ENCODE data around the gene GAS7. TPM values are rescaled to one million over a fixed set of nuclear protein-coding genes. Genes with fewer than 3 reads are reported as not detected.
A peak's percentile ranks its signal among the peaks of the same experiment; 100 is the strongest.

GAS7 gene
- total and polyA plus RNA-seq, 8 donors, result 30.4 to 83.4 (median 40.1) TPM

GRCh38 chr17:10107316-10108165 lies 90.9 kb downstream of the GAS7 start:
- DNase-seq (peak in 2 of 4 donors; percentile 66 to 91), ATAC-seq (peak; percentile 64)
- H3K27me3 ChIP-seq, result peaks cover 0 to 4% of the 10 kb centered on the region in 2 donors
- no peaks in the 10 kb centered on the region for H3K36me3 ChIP-seq
- H3K9me3 ChIP-seq, result no peaks in the 10 kb centered on the region
- TF ChIP-seq CTCF (IDR thresholded peaks at IDR 0.05), result no peak
- H3K4me1 ChIP-seq, result peaks cover 0 to 4% of the 10 kb centered on the region in 2 donors
- H3K4me3 ChIP-seq, result no peak overlapping the region
- peak overlapping the region in 1 of 2 donors; percentile 64 for H3K27ac ChIP-seq
- intact Hi-C loops (cut with DNase I), result no loop called here

- intact Hi-C loops (cut with DNase I), result no loop called here
- no peaks in the 10 kb centered on the region for H3K9me3 ChIP-seq
- DNase-seq (no peak), ATAC-seq (no peak)
- peaks cover 0 to 4% of the 10 kb centered on the region in 2 donors for H3K4me1 ChIP-seq
- H3K4me3 ChIP-seq, result no peak overlapping the region
- H3K36me3 ChIP-seq, result no peaks in the 10 kb centered on the region
- H3K27me3 ChIP-seq, result peaks cover 0 to 4% of the 10 kb centered on the region in 2 donors
- no peak for TF ChIP-seq CTCF (IDR thresholded peaks at IDR 0.05)
- no peak overlapping the region for H3K27ac ChIP-seq
Measured at GRCh38 chr17:10106067-10106466, 92.3 kb downstream of the GAS7 start.

GRCh38 chr17:10105513-10106001 lies 92.8 kb downstream of the GAS7 start:
- Histone ChIP-seq H3K36me3 (no peaks in the 10 kb centered on the region), H3K27ac (no peak overlapping the region), H3K4me3 (no peak overlapping the region), H3K9me3 (no peaks in the 10 kb centered on the region), H3K27me3 (peaks cover 0 to 4% of the 10 kb centered on the region in 2 donors), H3K4me1 (peaks cover 0 to 4% of the 10 kb centered on the region in 2 donors)
- DNase-seq, result peak in 2 of 4 donors; percentile 65 to 85
- ATAC-seq, result peak; percentile 45
- intact Hi-C loops (cut with DNase I), result no loop called here
- TF ChIP-seq CTCF (IDR thresholded peaks at IDR 0.05), result no peak

GRCh38 chr17:10103712-10104111 lies 94.7 kb downstream of the GAS7 start:
- intact Hi-C loops (cut with DNase I), result no loop called here
- no peak for TF ChIP-seq CTCF (IDR thresholded peaks at IDR 0.05)
- no peak for DNase-seq
- Histone ChIP-seq H3K27me3 (peaks cover 0 to 4% of the 10 kb centered on the region in 2 donors), H3K4me1 (peaks cover 0 to 15% of the 10 kb centered on the region in 2 donors), H3K36me3 (no peaks in the 10 kb centered on the region), H3K27ac (no peak overlapping the region), H3K9me3 (no peaks in the 10 kb centered on the region), H3K4me3 (no peak overlapping the region)
- no peak for ATAC-seq

GRCh38 chr17:10102817-10103216 lies 95.6 kb downstream of the GAS7 start:
- no peak overlapping the region for H3K4me3 ChIP-seq
- no peak overlapping the region for H3K27ac ChIP-seq
- peaks cover 0 to 4% of the 10 kb centered on the region in 2 donors for H3K27me3 ChIP-seq
- ATAC-seq (no peak), DNase-seq (no peak)
- H3K9me3 ChIP-seq, result no peaks in the 10 kb centered on the region
- intact Hi-C loops (cut with DNase I), result no loop called here
- no peak for TF ChIP-seq CTCF (IDR thresholded peaks at IDR 0.05)
- H3K36me3 ChIP-seq, result no peaks in the 10 kb centered on the region
- H3K4me1 ChIP-seq, result peaks cover 0 to 17% of the 10 kb centered on the region in 2 donors
